Activated CD4-positive, CD25-positive, alpha-beta regulatory T cell treated with anti-CD3 and anti-CD28 coated beads, Interleukin-2, amount 50 U/mL, for 16 hours (primary cell): Measurements from ENCODE around the gene GALNT18.
"Not testable (repeated sequence)": the region's sequence is repeated elsewhere in the genome, so short reads cannot be mapped to it uniquely, and the experiment has no call there.

Source experiments
- DNase-seq: peaks from one replicate; pipeline ENCODE4 v3.0.0-alpha.2; 2020; ENCODE audit warnings: low read depth, low spot score

The GALNT18 gene

DNA sequence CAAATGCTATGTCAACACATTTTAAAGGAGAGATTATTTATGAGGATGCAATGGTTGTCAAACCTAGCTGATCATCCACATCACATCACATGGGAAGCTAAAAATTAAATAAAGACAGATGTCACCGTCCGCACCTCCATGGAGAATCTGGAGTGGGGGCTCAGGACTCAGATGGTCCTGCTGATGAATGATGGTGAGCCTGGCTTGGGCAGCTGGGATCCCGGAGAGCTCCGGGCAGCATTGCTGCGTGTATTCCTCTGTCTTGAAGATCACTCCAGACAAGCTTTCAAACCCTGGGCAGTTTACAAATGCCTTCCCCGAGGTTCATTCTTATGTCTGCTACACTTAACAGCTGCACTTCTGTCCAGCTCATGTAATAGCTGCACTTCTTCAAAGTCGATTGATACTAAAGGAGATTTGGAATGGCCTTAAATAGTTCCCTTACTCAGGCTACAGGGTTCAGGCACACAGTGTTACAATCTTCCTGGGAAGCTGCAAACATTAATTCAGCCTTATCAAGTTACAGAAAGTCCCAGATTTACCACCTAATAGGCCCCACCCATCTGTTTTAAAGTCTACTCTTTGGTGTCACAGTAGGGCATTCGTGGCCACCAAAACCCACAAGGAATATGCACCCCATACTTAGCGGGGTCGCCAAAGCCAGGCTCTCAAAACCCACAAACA is 234.0 kb downstream of the GALNT18 start:
- DNase-seq = no peak

DNA sequence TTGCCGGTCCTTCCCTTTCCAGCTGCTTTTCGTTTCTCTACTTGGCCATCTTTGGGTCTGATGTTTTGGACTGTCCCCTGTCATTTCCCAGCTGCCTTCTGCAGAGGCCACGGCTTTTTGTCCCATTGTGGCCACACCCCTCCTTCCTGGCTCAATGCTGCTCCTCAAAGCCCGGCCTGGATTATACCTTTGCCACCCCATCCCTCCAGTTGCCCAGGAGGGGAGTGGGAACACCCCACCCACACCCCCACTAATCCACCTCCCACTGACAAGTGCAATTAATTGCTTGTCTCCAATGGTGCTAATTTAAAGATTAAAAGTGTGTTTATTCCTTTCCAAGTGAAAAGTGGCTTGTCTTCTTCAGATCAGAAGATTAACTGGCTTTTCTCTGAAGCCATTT is 234.6 kb downstream of the GALNT18 start:
- DNase-seq = no peak

DNA sequence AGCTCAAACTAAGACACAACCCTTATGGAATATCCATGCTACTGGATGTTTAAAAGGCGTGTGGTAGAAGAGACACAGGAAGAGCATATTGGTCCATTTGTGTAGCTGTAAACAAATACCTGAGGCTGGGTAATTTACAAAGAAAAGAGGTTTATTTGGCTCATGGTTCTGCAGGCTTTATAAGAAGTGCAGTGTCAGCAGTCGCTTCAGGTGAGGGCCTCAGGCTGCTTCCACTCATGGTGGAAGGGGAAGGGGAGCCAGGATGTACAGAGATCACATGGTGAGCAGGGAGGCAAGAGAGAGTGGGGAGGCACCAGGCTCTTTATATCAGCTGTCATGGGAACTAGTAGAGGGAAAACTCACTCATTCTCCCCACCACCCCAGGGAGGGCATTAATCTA is 237.0 kb downstream of the GALNT18 start:
- DNase-seq = no peak

DNA sequence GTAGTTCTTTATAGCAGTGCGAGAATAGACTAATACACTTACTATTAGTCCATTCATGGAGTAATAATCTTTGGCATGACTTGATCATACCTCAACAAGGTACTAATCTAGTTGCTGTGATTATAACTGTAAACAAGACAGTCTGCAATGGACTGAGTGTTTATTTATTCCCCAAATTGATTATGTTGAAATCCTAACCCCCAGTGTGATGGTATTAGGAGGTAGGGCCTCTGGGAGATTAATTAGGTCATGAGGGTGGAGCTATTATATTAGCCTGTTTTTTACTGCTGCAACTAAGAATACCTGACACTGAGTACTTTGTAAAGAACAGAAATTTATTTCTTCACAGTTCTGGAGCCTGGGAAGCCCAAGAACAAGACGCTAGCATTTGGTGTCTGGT is 237.8 kb downstream of the GALNT18 start:
- DNase-seq = no peak

DNA sequence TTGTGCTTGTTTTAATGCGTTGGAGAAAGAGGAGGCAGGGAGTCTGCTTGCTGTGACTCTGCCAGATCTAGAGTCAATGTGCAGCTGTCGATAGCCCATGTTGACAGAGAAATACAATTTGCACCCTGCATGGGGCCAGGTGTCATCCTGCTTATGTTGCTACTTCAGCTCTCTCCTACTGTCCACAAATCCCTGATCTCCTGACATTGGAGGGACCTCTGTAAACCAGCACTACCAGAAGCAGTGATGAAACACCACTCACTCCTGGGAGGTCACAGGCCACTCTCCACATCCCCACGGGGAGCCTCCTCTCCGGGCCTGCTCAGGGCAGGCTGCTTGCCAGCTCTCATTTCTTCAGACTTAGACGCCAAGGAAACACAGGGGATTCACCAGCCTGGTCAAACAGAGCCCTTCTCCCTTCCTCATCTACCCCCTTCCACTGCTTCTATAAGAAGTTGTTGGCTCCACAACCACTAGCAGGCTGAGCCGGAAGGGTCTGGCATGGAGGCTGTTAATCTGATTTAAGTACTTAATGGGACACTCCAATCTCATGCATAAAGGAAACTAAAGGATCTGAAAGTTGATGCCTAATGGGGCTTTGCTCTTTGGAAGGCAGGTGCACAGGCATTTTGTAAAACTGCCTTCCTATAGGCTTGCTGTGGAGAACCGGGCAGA is 238.8 kb downstream of the GALNT18 start:
- DNase-seq = no peak

DNA sequence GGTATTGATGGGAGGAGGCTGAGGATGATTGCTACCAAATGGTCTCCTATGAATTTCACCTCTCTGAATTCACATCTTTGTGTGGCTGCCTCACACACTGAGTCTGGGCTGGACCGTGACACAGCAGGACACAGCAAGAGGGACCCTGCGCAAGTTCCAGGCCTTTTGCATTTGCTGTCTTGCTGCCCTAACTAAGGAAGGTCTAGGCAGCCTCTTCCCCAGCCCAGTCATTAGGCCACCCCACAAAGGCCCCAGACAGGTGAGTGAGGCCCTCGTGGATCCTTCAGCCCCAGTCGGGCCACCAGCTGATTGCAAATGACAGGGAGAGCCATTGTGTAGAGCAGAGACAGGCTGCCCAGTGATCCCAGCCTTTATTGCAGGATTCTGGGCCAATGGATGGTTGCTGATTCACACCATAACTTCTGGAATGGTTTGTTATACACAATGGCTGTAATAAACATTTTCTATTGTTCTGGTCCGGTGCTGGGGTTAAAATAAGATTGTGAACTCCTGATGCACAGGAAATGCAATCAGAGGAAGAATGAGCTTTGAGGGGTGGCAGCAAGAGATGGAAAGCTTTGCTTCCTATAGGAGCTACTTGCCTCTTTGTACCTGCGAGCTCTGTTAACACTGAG is 240.2 kb downstream of the GALNT18 start:
- no peak for DNase-seq

DNA sequence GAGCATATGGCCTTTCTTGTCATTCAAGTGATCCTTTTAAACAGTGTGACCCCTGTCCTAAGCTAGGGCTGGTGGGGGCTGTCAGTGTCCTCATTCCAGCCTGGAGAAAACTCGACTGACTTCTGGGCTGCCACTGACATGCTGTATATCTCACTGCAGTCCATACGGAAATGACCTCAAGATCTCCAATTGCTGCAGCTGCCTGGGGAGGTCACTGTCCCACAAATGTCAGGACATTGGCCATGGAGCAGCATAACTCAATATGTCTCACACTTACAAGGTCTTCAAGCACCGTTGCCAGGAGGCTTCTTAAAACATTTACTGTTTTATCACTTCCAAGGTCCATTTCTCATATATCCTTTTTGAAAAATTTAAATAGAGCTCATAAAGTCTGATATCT is 240.9 kb downstream of the GALNT18 start:
- DNase-seq = no peak

DNA sequence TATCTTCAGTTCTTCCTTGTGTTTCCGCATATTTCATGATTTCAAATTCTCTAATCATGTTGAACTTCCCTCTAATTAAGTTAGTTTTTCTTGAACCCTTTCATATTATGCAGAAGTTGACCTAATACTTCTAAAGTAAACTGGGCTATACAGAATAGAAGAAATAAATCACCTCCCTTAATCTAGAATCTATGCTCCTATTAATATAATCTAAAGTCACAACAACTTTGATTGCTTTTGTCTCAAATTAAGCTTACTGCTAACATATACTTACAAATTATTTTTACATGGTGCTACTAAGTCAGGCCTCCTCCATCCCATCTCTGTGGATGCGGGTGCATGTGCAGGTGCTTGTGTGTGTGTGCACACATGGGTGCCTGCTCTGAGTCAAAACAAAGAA is 241.5 kb downstream of the GALNT18 start:
- DNase-seq = no peak

DNA sequence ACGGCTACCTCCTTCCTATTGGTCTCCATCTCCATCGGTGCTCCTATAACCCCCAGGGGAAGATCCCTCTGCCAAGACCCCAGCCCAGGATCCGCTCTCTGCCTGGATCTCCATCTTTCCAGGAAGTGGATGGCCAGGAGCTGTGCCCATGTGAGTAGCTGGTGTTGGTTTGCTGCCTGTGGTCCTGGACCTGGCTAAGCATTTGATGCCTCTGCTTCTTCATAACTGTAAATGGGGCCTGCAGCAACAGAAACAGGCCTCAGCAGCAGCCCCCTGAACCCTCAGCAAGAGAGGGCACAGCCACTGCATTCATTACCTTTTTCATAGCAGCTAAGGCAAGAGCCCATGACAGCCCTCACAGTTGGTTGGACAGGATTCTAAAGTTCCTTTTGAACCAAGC is 242.1 kb downstream of the GALNT18 start:
- DNase-seq = no peak

DNA sequence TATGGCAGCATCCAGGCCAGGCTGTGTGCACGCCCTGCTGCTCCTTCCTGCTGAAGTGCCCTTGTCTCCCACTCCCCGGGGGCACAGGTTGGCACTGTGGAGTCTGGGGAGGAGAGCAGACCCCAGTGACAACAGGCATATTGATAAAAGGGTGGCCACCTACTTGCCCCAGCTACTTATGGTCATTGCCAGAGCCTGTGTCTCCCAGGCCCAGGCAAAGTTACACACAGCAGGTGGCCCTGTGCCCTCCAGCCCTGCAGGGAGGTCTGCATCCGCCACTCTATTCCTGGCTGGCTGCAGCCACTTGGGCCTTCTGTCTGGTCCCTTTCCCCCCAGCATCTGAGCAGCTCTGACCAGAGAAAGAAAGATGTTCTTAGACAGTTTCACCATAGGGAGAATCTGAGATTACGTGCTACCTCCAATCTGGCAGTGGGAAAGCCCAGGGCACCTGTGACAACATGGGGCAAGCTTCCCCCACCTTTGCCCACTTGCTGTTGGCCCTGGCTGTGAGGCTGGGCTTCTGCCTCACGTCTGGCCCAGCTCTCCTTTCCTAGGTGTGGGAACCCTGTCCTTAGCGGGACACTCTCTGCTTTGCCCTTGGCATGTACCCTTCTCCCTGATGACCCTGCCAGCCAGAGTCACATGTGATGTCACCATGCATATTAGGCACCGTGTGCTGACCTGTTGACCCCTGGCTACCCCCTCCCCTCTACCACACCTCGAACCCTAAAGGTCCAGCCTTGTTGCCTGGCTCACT is 243.4 kb downstream of the GALNT18 start:
- no peak for DNase-seq

DNA sequence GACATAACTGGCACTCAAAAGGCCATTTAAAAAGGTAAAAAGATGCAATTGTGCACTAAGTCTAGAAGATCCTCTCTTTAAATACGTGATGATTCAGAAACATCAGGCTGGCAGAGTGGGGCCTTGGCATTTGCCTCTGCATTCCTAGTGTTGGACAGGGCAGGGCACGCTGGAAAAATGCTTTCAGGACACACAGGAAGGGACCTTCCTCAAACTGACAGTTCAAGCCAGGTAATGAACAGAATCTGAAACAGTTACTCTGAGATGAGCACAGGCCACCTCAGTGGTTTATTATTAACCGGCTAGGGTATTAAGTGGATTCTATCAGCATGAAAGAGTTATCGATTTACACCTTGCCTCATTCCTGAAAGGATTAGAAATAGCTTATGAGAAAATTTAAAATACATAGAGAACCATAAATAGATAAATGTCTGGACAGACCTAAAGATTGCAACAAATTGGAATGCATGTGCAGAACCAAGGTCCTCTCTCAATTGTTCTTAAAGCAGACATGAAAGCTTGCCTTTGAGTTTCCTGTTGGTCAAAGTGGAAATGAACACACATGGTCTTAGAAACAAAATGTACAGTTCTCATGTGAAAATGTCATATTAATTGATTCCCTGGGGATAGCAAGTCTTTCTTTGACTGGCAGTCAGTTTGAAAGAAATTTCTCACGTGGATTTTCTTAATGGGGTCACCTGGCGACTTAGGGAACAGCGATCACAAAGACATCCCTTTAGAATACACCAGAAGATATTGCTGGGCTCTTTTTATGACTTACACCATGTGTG is 247.3 kb downstream of the GALNT18 start:
- DNase-seq = no peak

DNA sequence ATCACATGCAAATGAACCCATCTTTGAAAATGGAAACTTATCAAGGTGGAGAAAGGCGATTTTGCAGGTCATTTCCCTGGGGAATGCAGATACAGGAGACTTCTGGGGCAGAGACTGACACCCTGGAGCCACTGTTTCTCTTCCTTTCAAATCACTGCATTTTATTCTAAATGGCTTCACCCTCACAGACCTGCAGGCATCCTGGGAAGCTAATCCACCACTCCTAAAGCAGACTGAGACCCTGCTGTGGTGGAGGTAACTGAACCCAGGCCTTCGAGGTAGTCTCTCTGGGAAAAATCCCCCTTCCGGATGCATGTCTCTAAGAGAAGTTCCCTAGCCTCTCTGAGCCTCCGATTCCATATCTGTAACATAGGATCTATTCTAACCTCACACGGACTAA is 247.9 kb downstream of the GALNT18 start:
- no peak for DNase-seq

DNA sequence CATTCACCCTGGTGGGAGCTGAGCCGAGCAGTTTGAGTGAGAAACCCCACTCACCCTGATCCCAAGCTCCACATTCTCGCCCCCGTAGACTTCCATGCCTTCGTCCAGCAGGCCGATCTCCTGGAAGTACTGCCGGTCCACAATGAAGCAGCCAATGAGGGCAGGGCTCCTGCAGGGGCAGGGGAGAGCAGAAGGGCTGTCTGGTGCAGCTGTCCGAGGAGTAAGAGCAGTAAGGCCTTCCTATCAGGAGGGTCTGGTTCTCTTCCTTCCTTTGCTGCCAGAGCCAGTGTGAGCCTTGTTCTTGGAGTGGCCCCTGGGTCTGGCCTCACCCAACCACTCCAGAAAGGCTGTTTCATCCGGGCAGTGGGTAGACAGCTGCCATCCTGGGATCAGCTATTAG is 249.3 kb downstream of the GALNT18 start:
- DNase-seq = no peak

DNA sequence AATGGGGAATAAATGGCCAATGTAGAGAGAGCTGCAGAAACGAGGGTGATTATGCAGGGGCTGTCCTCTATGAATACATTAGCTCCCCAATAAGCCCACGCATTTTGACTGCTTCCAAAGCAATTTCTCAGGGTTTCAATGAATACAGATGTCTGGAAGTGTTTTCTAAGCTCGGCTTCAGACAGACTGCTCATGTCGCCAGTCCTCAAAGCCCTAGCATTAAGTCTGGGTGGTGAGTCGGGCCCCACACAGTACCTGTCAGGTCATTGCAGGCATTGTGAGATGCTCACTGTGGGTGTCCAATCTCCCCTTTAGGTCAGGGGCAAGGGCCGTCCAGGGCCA is 250.9 kb downstream of the GALNT18 start:
- no peak for DNase-seq

DNA sequence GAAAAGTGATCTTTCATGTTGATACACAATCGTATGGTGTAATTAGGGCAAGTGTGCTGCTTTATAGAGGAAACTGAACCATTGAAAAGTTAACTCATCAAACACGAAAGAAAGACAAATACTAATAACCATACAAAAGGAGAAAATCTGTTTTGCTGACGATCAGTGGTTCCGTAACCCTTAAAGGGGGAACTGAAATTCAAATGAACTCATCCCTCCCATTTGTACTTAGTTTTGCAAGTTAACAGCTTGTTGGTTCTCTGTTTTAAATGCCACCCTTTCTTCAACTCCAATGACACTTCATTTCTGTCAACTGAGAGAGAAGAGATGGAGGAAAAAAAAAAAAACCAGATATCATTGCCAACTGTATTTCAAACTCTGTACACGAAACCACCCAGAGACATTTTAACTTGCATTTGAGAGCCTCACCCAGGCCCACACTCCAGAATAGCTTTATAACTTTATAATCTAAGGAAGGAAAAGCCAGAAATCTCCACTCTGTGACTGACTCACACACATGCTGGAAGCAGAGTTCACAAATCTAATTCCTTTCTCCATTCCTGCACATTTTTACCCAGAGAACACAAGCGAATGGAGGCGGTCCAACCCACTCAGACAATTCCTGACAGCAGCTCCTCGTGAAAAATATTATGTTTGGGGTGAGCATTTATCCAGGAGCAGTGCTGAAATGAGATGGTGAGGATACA is 251.4 kb downstream of the GALNT18 start:
- DNase-seq = no peak

DNA sequence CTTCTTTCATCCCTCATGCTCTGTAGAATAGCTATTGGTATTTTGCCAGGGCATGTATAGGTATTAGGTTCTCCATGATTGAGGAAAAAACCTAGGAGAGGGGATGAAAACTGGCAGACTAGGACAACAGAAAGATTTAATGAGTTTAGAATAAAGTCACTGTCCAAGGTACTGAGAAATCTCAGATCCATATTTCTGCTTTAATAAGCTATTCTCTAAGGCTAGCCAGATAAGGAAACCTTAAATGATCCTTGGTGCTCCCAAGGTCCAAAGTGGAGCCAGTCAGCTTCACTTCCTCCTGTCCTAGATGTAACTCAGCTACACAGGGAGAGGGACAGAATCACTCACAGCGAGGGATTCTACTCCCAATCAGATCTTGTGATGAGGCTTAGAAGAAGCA is 255.0 kb downstream of the GALNT18 start:
- DNase-seq = no peak

DNA sequence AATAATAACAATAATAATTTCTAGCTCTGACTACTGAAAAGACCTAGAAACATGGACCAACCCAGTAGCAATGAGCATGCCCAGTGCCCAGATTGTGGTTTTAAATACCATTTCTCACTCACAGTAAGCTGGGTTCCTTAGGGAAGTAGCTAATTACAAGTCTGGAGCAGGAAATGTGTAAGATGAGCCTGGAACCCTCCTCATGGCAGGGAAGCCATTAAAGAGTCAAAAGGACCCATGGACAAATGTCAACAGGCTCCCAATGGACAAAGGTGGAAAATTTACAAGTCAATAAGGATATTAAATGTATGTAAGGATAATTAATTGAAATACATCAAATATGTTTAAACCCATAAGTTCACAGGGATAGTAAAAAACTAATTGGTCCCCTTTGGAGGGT is 258.1 kb downstream of the GALNT18 start:
- no peak for DNase-seq

DNA sequence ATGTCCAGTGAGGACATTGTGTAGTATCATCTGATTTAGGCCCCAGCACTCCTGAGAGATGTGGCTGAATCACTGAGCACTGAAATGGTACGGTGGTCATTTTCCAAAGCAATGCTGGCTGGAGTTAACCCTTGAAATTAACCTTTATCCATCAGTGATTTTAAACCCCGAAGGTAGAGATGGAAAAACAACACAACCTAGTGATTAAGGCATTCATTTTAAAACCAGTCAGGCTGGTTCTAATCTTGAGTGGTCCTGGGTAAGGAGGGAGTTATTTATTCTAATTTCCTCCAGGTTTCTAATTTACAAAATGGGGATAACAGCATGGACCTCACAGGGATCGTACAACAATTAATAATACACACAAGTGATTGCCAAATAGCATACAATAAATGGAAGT is 262.2 kb downstream of the GALNT18 start:
- DNase-seq = no peak

DNA sequence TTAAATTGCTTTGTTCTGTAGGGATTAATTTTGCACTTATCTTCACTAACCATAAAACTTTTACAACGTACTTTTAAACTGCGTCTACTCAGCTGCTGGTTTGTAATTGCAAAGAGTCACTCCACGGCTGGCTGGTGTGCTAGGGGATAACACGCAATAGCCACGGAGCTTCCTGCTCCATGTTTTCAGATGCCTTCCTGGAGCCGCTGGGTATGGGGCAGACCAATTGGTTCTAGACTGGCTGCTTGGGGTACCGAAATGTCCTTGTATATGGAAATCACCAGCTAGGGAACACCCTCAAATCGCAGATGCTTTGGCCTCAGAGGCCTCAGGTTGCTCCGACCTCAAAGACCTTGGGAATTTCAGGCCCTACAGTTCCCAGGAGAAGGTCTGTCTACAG is 265.0 kb downstream of the GALNT18 start:
- no peak for DNase-seq

DNA sequence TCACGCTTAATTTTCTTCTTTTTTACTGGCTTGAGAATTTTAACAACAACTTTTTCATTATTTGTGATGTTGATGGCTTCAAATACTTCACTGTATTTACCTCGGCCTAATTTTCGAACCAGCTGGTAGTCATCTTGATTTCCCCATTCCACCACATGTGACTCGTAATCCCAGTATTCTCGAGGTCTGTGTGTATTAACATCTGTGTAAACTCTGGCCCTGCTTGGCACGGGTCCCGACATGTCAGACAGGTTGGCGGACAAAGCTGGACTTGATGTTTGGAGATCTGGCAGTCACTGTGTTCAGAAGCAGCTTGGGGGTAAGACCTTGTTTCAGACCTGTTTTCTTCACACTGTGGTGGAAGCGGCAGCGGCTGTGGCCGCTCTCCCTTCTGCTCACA is 268.9 kb downstream of the GALNT18 start, which contains the start of gene CSNK2A3:
Gene CSNK2A3, minus strand, starts transcription at position 373 of the 400 bp plus-strand sequence. Its CDS starts 131 bp downstream, at position 242.
- not testable (repeated sequence) for DNase-seq

DNA sequence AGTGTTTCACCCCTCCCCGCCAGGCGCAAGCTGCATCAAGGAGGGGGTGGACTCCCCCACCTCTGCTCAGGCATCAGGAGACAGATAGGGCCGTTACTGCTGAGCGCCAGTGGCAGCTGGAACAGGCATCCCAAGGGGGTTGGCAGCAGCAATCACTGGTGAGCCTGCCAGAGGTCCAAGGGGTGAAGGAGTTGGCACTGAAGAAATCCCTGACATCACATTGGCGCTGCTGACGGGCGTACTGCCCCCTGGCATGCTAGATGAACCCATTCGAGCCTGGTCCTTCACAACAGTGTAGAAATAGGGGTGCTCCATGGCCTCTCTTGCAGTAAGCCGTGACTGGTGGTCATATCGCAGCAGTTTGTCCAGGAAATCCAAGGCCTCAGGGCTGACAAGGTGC is 270.0 kb downstream of the GALNT18 start:
- DNase-seq = not testable (repeated sequence)
